ENCODE results near the gene HRG. TPM values are rescaled to one million over a fixed set of nuclear protein-coding genes. Genes with fewer than 3 reads are reported as not detected.

Gene HRG
- total and polyA plus RNA-seq, 2 of the 8 experiments (the other 6 are each of a cell fraction or from before 2014, with no cell fraction given), result 0.03 to 0.15 TPM

DNA sequence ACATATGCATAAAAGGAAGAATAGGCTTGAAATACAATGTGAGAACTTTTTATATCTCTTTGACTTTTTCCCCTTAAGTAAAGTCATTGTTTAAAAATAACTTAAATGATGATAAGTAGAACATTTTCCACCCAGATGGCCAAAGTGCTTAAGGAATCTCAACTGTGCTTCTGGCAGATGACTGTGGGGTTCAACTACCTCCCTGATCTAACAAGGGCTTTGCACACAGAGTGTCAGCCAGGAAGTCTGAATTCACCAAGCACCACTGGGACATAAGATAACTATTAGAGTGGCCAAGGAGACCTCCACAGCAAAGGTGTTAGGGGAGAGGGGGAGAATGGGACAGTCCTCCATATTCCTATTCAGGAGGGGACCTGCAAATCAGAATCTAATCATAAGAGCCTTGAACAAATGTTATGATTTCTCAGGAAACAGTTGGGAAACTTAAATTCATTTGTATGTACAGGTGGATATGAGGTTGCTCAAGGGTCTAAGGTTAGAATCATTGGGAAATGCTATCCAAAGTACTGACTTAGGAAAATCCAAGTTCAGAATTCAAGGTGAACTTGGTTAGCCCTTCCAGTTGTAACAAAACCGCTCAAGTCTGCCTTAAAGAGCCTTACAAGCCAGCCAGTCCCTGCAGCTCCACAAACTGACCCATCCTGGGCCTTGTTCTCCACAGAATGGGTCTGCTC is 25.9 kb upstream of the HRG start, which contains the start of gene FETUB:
FETUB (plus strand) TSS at position 622 of the 695 bp plus-strand sequence; CDS start at position 684, 62 bp downstream.
- WGBS, 2 experiments (ENCODE audit: extremely low coverage in 1 of 2, insufficient coverage in 1 of 2, insufficient read length in 1 of 2, insufficient replicate concordance in 2 of 2, low coverage in 1 of 2, low lambda C conversion rate in 2 of 2, missing lambda C conversion rate in 1 of 2), result 92% methylated on average over 1 of the region's 1 CpG; no CpG with 5 or more reads in 1 of the 2 experiments
- Histone ChIP-seq H3K79me1 (ENCODE audit: low read depth, low read length) (no peaks in the 10 kb centered on the region), H3K4me1 (replicated peaks in 1 of 4; ENCODE audit: control insufficient read depth in 3 of 4, insufficient read depth in 4 of 4, low read length in 3 of 4) (peaks cover 5 to 12% (median 8%) of the 10 kb centered on the region in 4 experiments; a peak in 5 of 7 replicates), H4K5ac (ENCODE audit: insufficient read length, low read depth, low read length) (peak within 1 kb of the TSS; percentile 20), H2BK5ac (ENCODE audit: low read depth, low read length) (no peak within 1 kb of the TSS), H3K4me2 (ENCODE audit: insufficient read depth in 1 of 2, low read depth in 2 of 2, low read length in 2 of 2) (no peak within 1 kb of the TSS), H3K9ac (replicated peaks in 1 of 4; ENCODE audit: extremely low read depth in 1 of 4, low read depth in 3 of 4, low read length in 3 of 4) (no peak within 1 kb of the TSS), H2AK5ac (ENCODE audit: low read depth, low read length) (no peak within 1 kb of the TSS), H2AFZ (ENCODE audit: low read length) (peak within 1 kb of the TSS; percentile 25; the same call in 1 of the 2 replicates), H2BK12ac (ENCODE audit: low read depth, low read length) (no peak within 1 kb of the TSS), H3K4ac (replicated peaks; ENCODE audit: insufficient read length, low read depth, low read length) (no peak within 1 kb of the TSS), H2BK15ac (ENCODE audit: low read length) (no peak within 1 kb of the TSS), H3K14ac (ENCODE audit: insufficient read length) (no peak within 1 kb of the TSS), H2BK120ac (replicated peaks; ENCODE audit: low read depth, low read length) (no peak within 1 kb of the TSS), H3K56ac (replicated peaks; ENCODE audit: insufficient read length, low read depth, low read length) (no peak within 1 kb of the TSS), H4K8ac (ENCODE audit: extremely low read depth, insufficient read depth, low read length) (no peak within 1 kb of the TSS), H3K4me3 (ENCODE audit: extremely low read depth in 1 of 4, insufficient read depth in 2 of 4, low read depth in 3 of 4, low read length in 4 of 4) (no peak within 1 kb of the TSS), H3K79me2 (ENCODE audit: control insufficient read depth in 1 of 2, insufficient read depth in 2 of 2, low read length in 2 of 2) (no peaks in the 10 kb centered on the region), H3K23me2 (ENCODE audit: low read depth, low read length) (no peaks in the 10 kb centered on the region), H4K20me1 (replicated peaks in 1 of 2; ENCODE audit: control insufficient read depth in 1 of 2, insufficient read depth in 2 of 2, low read length in 2 of 2) (no peaks in the 10 kb centered on the region), H3K23ac (ENCODE audit: insufficient read length) (no peak within 1 kb of the TSS), H3K27me3 (replicated peaks in 1 of 4; ENCODE audit: control insufficient read depth in 3 of 4, extremely low read depth in 1 of 4, insufficient read depth in 3 of 4, low read length in 3 of 4) (no peaks in the 10 kb centered on the region; a peak in 1 of 7 replicates), H2BK20ac (ENCODE audit: low read length) (no peak within 1 kb of the TSS; the same call in 1 of the 2 replicates), H3K18ac (ENCODE audit: extremely low read depth, low read length) (0 out of 2 replicates have a peak within 1 kb of the TSS, but pooled peaks have one; percentile 19), H3K36me3 (ENCODE audit: control insufficient read depth in 2 of 4, insufficient read depth in 4 of 4, low read length in 3 of 4) (no peaks in the 10 kb centered on the region), H3K9me3 (ENCODE audit: insufficient read depth in 2 of 2, low read depth in 1 of 2, low read length in 1 of 2) (no peaks in the 10 kb centered on the region), H4K91ac (replicated peaks; ENCODE audit: insufficient read length, low read length) (no peak within 1 kb of the TSS), H3K27ac (ENCODE audit: low read depth, low read length) (no peak within 1 kb of the TSS)
- ChIA-PET CTCF (ENCODE audit: partially characterized antibody) (interaction anchor here (0.9 to 1.3 kb wide), 2 partner anchors 23 to 25 kb away, joined by 3 read pairs; no protein-coding TSS in a partner anchor), POLR2A (ENCODE audit: partially characterized antibody) (interaction anchor here (1.4 kb wide), 1 partner anchor 144 kb away, joined by 3 read pairs; the partner anchor contains the start of gene EIF4A2)
- FAIRE-seq, result no peak
- no peak for DNase-seq (ENCODE audit: low read depth in 1 of 2, low spot score in 2 of 2)
- TF ChIP-seq, protein P1, sequence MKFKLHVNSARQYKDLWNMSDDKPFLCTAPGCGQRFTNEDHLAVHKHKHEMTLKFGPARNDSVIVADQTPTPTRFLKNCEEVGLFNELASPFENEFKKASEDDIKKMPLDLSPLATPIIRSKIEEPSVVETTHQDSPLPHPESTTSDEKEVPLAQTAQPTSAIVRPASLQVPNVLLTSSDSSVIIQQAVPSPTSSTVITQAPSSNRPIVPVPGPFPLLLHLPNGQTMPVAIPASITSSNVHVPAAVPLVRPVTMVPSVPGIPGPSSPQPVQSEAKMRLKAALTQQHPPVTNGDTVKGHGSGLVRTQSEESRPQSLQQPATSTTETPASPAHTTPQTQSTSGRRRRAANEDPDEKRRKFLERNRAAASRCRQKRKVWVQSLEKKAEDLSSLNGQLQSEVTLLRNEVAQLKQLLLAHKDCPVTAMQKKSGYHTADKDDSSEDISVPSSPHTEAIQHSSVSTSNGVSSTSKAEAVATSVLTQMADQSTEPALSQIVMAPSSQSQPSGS (IDR thresholded peaks at IDR 0.05; ENCODE audit: low read length), result no peak
- TF ChIP-seq TEAD4 (IDR thresholded peaks at IDR 0.05; ENCODE audit: low read depth, low read length) (no peak), SUZ12 (IDR thresholded peaks at IDR 0.05; ENCODE audit: low read length) (no peak), GABPA (IDR thresholded peaks at IDR 0.05; ENCODE audit: borderline replicate concordance, insufficient read depth, low read length) (no peak), SIN3A (conservative IDR thresholded peaks at IDR 0.05 in 1 of 2, IDR thresholded peaks at IDR 0.05 in 1 of 2; ENCODE audit: low read depth in 1 of 2, low read length in 2 of 2) (no peak), MAFK (IDR thresholded peaks at IDR 0.05; ENCODE audit: low read depth, low read length) (no peak), EGR1 (IDR thresholded peaks at IDR 0.05; ENCODE audit: borderline replicate concordance, low read depth, low read length) (no peak), JUND (IDR thresholded peaks at IDR 0.05; ENCODE audit: low read length) (no peak), SP1 (IDR thresholded peaks at IDR 0.05; ENCODE audit: low read depth, low read length) (no peak)
- TF ChIP-seq, protein P2, sequence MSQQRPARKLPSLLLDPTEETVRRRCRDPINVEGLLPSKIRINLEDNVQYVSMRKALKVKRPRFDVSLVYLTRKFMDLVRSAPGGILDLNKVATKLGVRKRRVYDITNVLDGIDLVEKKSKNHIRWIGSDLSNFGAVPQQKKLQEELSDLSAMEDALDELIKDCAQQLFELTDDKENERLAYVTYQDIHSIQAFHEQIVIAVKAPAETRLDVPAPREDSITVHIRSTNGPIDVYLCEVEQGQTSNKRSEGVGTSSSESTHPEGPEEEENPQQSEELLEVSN (IDR thresholded peaks at IDR 0.05), result no peak
